PC-3 (cell line): ENCODE data around the gene POLD2. TPM values are rescaled to one million over a fixed set of nuclear protein-coding genes. Genes with fewer than 3 reads are reported as not detected.

ENCODE experiments used
- ATAC-seq: fragments of 200-7000 bp; cut with Tn5 transposase; 2 replicates; pipeline ENCODE4 v1.9.1; 2020; ENCODE audit warnings: mild to moderate bottlenecking, moderate library complexity
- BruUV-seq: library from RNA; stranded (reverse); fragments of 400-500 nt; replicated peaks from 2 replicates; lab custom pipeline; 2021; lab: Mats Ljungman, UMichigan
- CTCF ChIA-PET: fragments of 300-600 bp; sonication (Branson Sonifier 250); formaldehyde crosslinking; loops from one replicate; lab custom pipeline; 2022; ENCODE audit warnings: antibody characterized with exemption; lab: Charles Lee
- POLR2A ChIA-PET: fragments of 300-600 bp; sonication (Branson Sonifier 250); formaldehyde crosslinking; loops from one replicate; lab custom pipeline; 2022; ENCODE audit warnings: antibody characterized with exemption; ENCODE audit not compliant: unreplicated experiment; lab: Charles Lee
- DNase-seq: peaks from one replicate; pipeline ENCODE4 v3.0.0-alpha.2; 2015
- H2AFZ ChIP-seq: fragments of 300-600 bp; sonication (generic); 2 replicates; pipeline ENCODE4 v1.6.0; 2016; ENCODE audit warnings: antibody characterized with exemption, low read length
- H3F3A ChIP-seq: fragments of 300-600 bp; sonication (generic); one replicate; pipeline ENCODE4 v1.6.0; 2017; ENCODE audit warnings: antibody characterized with exemption, low read length, control low read depth, mild to moderate bottlenecking; ENCODE audit not compliant: unreplicated experiment
- H3K27ac ChIP-seq: fragments of 300-600 bp; sonication (generic); 2 replicates; pipeline ENCODE4 v1.5.1; 2016; ENCODE audit warnings: mild to moderate bottlenecking, low read length
- H3K27me3 ChIP-seq: fragments of 300-600 bp; sonication (generic); 2 replicates; pipeline ENCODE4 v1.6.1; 2016; ENCODE audit warnings: low read length, mixed read lengths
- H3K36me3 ChIP-seq: fragments of 300-600 bp; sonication (generic); 2 replicates; pipeline ENCODE4 v1.6.1; 2016; ENCODE audit warnings: low read depth, mixed run types, low read length, mixed read lengths
- H3K4me1 ChIP-seq: fragments of 300-600 bp; sonication (generic); 2 replicates; pipeline ENCODE4 v1.5.1; 2016; ENCODE audit warnings: low read length; ENCODE audit not compliant: insufficient read depth
- H3K4me2 ChIP-seq: fragments of 300-600 bp; sonication (generic); 2 replicates; pipeline ENCODE4 v1.6.0; 2016; ENCODE audit warnings: low read length
- H3K4me3 ChIP-seq: fragments of 300-600 bp; sonication (generic); 2 replicates; pipeline ENCODE4 v1.5.1; 2016; ENCODE audit warnings: mild to moderate bottlenecking, low read length, mixed read lengths
- H3K79me2 ChIP-seq: fragments of 300-600 bp; sonication (generic); 2 replicates; pipeline ENCODE4 v1.6.1; 2017; ENCODE audit warnings: low read length, mixed read lengths
- H3K9ac ChIP-seq: fragments of 300-600 bp; sonication (generic); 2 replicates; pipeline ENCODE4 v1.6.0; 2016; ENCODE audit warnings: mild to moderate bottlenecking, low read length
- H3K9me2 ChIP-seq: fragments of 300-600 bp; sonication (generic); replicated peaks from 2 replicates; pipeline ENCODE4 v1.6.1; 2016; ENCODE audit warnings: mixed run types, low read length, mixed read lengths
- H3K9me3 ChIP-seq: fragments of 300-600 bp; sonication (generic); 2 replicates; pipeline ENCODE4 v1.6.1; 2016; ENCODE audit warnings: low read length, mixed read lengths
- H4K20me1 ChIP-seq: fragments of 300-600 bp; sonication (generic); 2 replicates; pipeline ENCODE4 v1.6.1; 2016; ENCODE audit warnings: low read length, mixed read lengths
- CTCF ChIP-seq: fragments of 300-600 bp; sonication (generic); conservative IDR thresholded peaks from 2 replicates; pipeline ENCODE4 v1.5.1; 2017; ENCODE audit warnings: antibody characterized with exemption, low read depth, mild to moderate bottlenecking, low read length
- EZH2 ChIP-seq: fragments of 300-600 bp; sonication (generic); IDR thresholded peaks from one replicate; pipeline ENCODE4 v1.6.1; 2017; ENCODE audit warnings: antibody characterized with exemption, mild to moderate bottlenecking, low read length; ENCODE audit not compliant: unreplicated experiment
- EZH2phosphoT487 ChIP-seq: fragments of 300-600 bp; sonication (generic); IDR thresholded peaks from 2 replicates; pipeline ENCODE4 v1.6.1; 2018; ENCODE audit warnings: mild to moderate bottlenecking, antibody characterized with exemption, low read length, borderline replicate concordance
- intact Hi-C: fragments of 100-400 bp; cut with micrococcal nuclease; formaldehyde crosslinking; loops from 2 replicates; pipeline ENCODE4 v1.9.0; 2023
- total RNA-seq: library from RNA; depleted of rRNA; stranded (reverse); fragments of >200 nt; gene quantifications from 2 replicates; pipeline ENCODE4 v1.2.3, GENCODE V29; 2014

The POLD2 gene
- total RNA-seq, 1 experiment from 2014 or later: 224 TPM

- no peak overlapping the region for H3K9ac ChIP-seq
- H3K27ac ChIP-seq: no peak overlapping the region
- ChIA-PET CTCF (no interaction called here), POLR2A (interaction anchor here (0.6 kb wide), 2 partner anchors 543 to 1059 kb away, joined by 3 to 13 read pairs; no protein-coding TSS in a partner anchor)
- H3K4me2 ChIP-seq: no peak overlapping the region
- H3K4me1 ChIP-seq: peaks cover 5% of the 10 kb centered on the region
- no peaks in the 10 kb centered on the region for H3K79me2 ChIP-seq
- no peak overlapping the region for H2AFZ ChIP-seq
- no TSS peak for BruUV-seq
- ATAC-seq: no peak; the same call in 1 of the 2 replicates
- peaks cover 6% of the 10 kb centered on the region; the same call in 1 of the 2 replicates for H3K36me3 ChIP-seq
- TF ChIP-seq EZH2phosphoT487 (no peak), CTCF (no peak), EZH2 (no peak)
- peaks cover 7% of the 10 kb centered on the region for H3F3A ChIP-seq
- H4K20me1 ChIP-seq: no peaks in the 10 kb centered on the region
- H3K9me2 ChIP-seq: no peaks in the 10 kb centered on the region
- intact Hi-C loops: no loop called here
- no peak for DNase-seq
- no peak overlapping the region for H3K4me3 ChIP-seq
- H3K9me3 ChIP-seq: no peaks in the 10 kb centered on the region
- no peaks in the 10 kb centered on the region for H3K27me3 ChIP-seq
These were observed 57.3 kb downstream of the POLD2 start for GRCh38 chr7:44066111-44066460.

- Histone ChIP-seq H2AFZ (no peak within 1 kb of the TSS), H3K4me3 (no peak within 1 kb of the TSS), H3K79me2 (no peaks in the 10 kb centered on the region), H3K9ac (no peak within 1 kb of the TSS), H3K9me2 (no peaks in the 10 kb centered on the region), H3K4me2 (no peak within 1 kb of the TSS), H3K27me3 (no peaks in the 10 kb centered on the region), H4K20me1 (no peaks in the 10 kb centered on the region), H3K27ac (no peak within 1 kb of the TSS), H3K9me3 (no peaks in the 10 kb centered on the region), H3F3A (peaks cover 7% of the 10 kb centered on the region), H3K4me1 (no peaks in the 10 kb centered on the region; the same call in 1 of the 2 replicates), H3K36me3 (peaks cover 7% of the 10 kb centered on the region; the same call in 1 of the 2 replicates)
- ChIA-PET POLR2A (interaction anchor here (0.5 to 0.6 kb wide), 3 partner anchors 544 to 1058 kb away, joined by 3 to 13 read pairs (median 3); no protein-coding TSS in a partner anchor), CTCF (no interaction called here)
- TF ChIP-seq EZH2: no peak
- no peak for TF ChIP-seq CTCF
- no peak for TF ChIP-seq EZH2phosphoT487
- ATAC-seq (peak; percentile 39), DNase-seq (no peak)
- BruUV-seq: no TSS peak
- intact Hi-C loops: no loop called here
These were observed 57.8 kb downstream of the POLD2 start, which contains the start of gene PGAM2 for GRCh38 chr7:44065431-44066110. Gene PGAM2, minus strand, starts transcription at chr7:44065567. Its CDS starts 38 bp downstream, at chr7:44065529.
